IPS-NIHi11 (cell line): Measurements from ENCODE around the gene AHCY.
A peak's percentile ranks its signal among the peaks of the same experiment; 100 is the strongest.
"Not testable (repeated sequence)": the region's sequence is repeated elsewhere in the genome, so short reads cannot be mapped to it uniquely, and the experiment has no call there.

ENCODE experiments used
- DNase-seq: peaks from one replicate; pipeline ENCODE4 v3.0.0; 2012; ENCODE audit warnings: mixed read lengths, low spot score

AHCY gene

DNA sequence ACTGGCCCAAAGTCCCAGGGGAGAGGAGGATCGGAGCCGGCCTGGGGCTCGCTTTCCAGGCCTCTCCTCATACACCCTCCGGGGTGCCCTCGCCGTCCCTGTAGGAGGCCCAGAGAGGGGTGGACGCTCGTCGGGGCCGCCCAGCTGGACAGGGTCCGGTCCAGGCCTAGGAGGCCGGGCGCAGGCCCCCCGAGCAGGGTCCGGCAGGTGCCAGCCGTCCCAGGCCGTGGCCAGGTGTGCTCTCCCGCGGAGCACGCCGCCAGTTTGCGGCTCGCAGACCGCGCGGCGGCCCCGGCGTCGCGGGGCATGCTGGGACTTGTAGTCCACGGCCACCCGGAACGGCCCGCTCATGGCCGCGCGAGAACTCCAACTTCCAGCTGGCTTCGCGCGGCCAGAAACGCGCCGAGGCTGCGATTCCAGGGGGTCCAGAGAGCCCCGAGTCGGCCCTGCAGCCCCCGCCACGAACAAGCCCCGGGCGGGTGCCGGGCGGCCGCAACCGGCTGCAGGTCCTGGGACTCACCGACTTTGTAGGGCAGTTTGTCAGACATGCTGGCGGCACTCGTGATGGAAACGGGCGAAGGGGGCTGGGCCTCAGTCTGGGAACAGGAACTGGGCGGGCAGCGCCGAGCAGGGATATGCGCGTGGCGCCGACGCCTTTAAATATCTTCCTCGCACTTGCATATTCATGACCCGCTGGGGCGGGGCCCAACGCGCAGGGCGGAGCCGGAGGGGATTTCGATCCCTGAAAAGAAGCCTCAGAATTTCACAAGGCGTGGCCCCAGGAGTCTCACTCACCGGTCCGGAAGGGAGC lies at the start of gene AHCY:
AHCY (minus strand) TSS at position 633 of the 811 bp plus-strand sequence; CDS start at position 548, 85 bp downstream.
- peak; percentile 95 for DNase-seq

- no peak for DNase-seq
Measured at GRCh38 chr20:34350095-34350494, 46.9 kb upstream of the AHCY start.

- no peak for DNase-seq
Measured at GRCh38 chr20:34347571-34347970, 44.4 kb upstream of the AHCY start.

DNA sequence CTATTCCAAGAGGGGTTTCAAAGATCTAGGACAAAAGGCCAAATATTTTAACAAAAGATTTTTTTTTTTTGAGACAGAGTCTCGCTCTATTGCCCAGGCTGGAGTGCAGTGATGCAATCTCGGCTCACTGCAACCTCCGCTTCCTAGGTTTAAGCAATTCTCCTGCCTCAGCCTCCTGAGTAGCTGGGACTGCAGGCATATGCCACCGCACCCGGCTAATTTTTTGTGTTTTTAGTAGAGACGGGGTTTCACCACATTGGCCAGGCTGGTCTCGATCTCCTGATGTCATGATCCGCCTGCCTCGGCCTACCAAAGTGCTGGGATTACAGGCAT lies 43.3 kb upstream of the AHCY start:
- not testable (repeated sequence) for DNase-seq

- DNase-seq, result not testable (repeated sequence)
Measured at GRCh38 chr20:34345839-34346532, 42.8 kb upstream of the AHCY start.

- DNase-seq, result no peak
Measured at GRCh38 chr20:34345402-34345736, 42.2 kb upstream of the AHCY start.

GRCh38 chr20:34344238-34344637 lies 41.1 kb upstream of the AHCY start:
- no peak for DNase-seq

DNA sequence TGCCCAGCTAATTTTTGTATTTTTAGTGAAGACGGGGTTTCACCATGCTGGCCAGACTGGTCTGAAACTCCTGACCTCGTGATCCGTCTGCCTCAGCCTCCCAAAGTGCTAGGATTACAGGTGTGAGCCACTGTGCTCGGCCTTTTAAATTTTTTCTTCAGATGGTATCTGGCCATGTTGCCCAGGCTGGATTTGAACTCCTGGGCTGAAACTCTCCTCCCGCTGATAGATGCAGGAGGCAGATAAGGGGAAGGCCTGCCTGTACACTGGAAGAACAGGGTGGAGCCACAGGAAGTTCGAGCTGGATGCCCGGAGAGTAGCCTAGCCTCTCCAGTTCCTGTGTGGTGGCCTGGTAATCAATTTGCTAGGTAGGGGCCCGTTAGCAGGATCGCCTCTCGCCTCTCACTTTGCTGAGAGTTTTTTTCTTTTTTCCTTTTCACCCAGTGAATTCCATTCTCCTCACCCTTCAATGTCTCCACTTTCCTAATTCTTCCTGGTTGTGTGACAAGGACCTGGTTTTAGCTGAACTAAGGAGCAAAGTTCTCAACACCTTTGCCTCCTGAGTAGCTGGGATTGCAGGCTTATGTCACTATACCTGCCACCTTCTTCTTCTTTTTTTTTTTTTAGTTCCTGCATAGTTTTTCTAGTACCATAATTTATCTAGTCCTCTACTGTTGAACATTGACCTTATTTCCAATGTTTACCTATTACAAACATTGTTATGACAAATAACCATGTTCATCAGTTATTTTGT lies 40.5 kb upstream of the AHCY start:
- no peak for DNase-seq

- not testable (repeated sequence) for DNase-seq
Measured at GRCh38 chr20:34341199-34341598, 38.0 kb upstream of the AHCY start.

GRCh38 chr20:34340726-34341125 lies 37.6 kb upstream of the AHCY start:
- DNase-seq, result not testable (repeated sequence)

GRCh38 chr20:34337982-34338726 lies 35.0 kb upstream of the AHCY start:
- no peak for DNase-seq

DNA sequence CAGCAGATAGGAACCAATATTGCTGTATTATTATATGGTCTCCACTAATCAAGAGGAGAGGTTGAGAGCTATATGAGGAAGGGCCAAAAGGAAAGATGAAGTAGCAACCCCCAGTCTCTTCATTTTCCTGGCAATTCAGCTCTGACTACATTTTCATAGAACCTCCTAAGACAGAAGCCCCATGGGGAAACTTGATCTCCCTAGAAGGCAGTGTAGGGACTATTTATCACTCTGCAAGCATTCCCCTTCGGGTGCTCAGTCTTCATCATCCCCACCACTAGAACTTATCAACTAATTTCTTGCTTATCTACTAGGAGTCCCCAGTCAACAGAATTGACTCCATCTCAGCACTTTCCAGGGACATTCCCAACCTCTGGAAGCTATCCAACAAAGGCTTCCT lies 34.4 kb upstream of the AHCY start:
- DNase-seq, result no peak

GRCh38 chr20:34334654-34335407 lies 31.7 kb upstream of the AHCY start:
- DNase-seq, result no peak

- DNase-seq, result no peak
Measured at GRCh38 chr20:34333786-34334185, 30.6 kb upstream of the AHCY start.

DNA sequence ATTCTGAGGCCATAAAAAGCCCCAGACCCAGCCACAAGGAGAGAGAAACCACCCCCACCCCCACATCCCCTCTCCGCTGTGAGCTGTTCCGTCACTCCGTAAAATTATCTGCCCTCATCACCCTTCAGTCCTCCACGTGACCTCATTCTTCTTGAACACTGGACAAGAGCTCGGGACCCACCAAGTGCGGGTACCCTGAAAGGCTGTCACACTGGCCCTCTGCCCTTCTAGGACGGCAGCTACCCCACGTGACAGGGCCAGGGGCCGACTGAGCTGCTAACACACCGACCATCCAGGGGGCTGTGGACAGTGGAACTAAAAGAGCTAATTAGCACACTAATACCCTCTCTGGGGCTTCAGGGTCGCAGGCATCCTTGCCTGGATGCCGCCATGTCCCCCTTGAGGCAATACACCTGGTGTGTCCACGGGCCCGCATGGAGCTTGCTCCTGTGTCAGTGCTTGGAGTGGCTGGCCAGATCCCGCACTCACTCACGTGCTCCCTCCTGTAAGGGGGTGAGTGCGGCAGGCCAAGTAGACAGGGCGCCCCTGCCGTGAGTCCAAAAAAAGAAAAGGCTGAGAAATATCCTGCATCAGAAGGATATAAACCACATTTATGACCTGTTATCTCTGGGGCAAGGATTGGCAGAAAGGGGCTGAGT lies 29.2 kb upstream of the AHCY start:
- no peak for DNase-seq

- no peak for DNase-seq
Measured at GRCh38 chr20:34331838-34332237, 28.7 kb upstream of the AHCY start.

DNA sequence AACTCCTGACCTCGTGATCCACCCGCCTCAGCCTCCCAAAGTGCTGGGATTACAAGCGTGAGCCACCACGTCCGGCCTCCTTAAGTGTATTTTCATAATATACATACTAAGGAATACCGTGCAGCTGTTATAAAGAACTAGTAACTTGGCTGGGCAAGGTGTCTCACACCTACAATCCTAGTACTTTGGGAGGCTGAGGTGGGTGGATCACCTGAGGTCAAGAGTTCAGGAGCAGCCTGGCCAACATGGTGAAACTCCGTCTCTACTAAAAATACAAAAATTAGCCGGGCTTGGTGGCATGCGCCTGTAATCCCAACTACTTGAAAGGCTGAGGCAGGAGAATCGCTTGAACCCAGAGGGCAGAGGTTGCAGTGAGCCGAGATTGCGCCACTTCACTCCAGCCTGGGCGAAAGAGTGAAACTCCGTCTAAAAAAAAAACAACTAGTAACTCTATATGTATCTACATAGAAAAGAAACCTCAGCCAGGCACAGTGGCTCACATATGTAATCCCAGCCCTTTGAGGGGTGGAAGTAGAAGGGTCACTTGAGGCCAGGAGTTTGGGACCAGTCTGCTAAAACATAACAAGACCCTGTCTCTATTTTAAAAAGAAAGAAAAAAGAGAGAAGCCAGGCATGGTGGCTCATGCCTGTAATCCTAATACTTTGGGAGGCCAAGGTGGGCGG lies 27.8 kb upstream of the AHCY start:
- not testable (repeated sequence) for DNase-seq

DNA sequence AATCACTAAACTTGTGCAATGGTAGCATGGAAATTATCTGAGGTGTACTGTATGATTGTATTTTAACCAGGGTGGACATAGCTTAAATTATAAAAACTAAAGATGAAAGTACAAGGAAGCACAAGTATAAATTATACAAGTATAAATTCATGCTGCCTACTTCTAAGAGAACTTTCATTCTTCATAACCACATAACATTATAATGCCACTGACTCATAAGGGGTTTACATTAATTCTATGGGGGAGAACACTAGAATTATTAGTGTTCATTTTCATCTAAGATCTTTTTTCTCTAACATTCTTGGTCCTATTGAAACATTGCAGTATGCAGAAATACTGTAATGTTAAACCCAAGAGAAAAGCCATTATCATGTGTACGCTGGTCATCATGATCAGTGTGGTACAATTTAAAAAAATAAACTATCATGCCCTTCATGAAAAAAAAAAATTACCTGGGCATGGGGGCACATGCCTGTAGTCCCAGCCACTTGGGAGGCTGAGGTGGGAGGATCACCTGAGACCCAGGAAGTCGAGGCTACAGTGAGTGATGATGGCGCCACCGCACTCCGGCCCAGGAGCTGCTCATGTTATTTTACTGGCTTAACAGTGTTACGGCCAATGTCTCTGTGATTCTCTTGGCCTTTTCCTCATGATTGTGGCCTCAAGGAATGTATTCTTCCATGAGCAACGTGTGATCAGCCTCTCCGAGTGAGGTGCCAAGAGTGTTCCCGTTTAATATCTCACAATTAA lies 25.9 kb upstream of the AHCY start:
- no peak for DNase-seq

GRCh38 chr20:34328207-34328606 lies 25.1 kb upstream of the AHCY start:
- not testable (repeated sequence) for DNase-seq

GRCh38 chr20:34324541-34324940 lies 21.4 kb upstream of the AHCY start:
- DNase-seq, result no peak
